NCI-H146 treated with DMSO at 0.1 percent for 48 hours (cell line): Measurements from ENCODE around the gene CCM2L.

Experiments used
- DNase-seq: peaks from one replicate; lab custom pipeline; 2025; ENCODE audit not compliant: unreplicated experiment; lab: John Stamatoyannopoulos, UW

CCM2L gene

GRCh38 chr20:31992086-31992485 is 18.2 kb upstream of the CCM2L start:
- DNase-seq, result no peak

- no peak for DNase-seq
Measured at GRCh38 chr20:31996996-31997395, 13.2 kb upstream of the CCM2L start.

GRCh38 chr20:31998246-31998645 is 12.0 kb upstream of the CCM2L start:
- no peak for DNase-seq

GRCh38 chr20:32003325-32003724 is 6.9 kb upstream of the CCM2L start:
- DNase-seq, result no peak

- no peak for DNase-seq
Measured at GRCh38 chr20:32004963-32005362, 5.3 kb upstream of the CCM2L start.

- no peak for DNase-seq
Measured at GRCh38 chr20:32006053-32006452, 4.2 kb upstream of the CCM2L start.

GRCh38 chr20:32006841-32007786 is 3.1 kb upstream of the CCM2L start:
- DNase-seq, result peak; percentile 99

GRCh38 chr20:32007787-32008616 is 2.2 kb upstream of the CCM2L start:
- DNase-seq, result peak; percentile 61

- no peak for DNase-seq
Measured at GRCh38 chr20:32009564-32009963, 674 bp upstream of the CCM2L start.

- no peak for DNase-seq
Measured at GRCh38 chr20:32010666-32011065, 428 bp downstream of the CCM2L start.

GRCh38 chr20:32012159-32012688 is 2.0 kb downstream of the CCM2L start:
- DNase-seq, result no peak

GRCh38 chr20:32013326-32013725 is 3.1 kb downstream of the CCM2L start:
- DNase-seq, result no peak

GRCh38 chr20:32017711-32018251 is 7.5 kb downstream of the CCM2L start:
- DNase-seq, result peak; percentile 99

GRCh38 chr20:32018269-32019155 is 8.3 kb downstream of the CCM2L start:
- DNase-seq, result peak; percentile 99

- peak; percentile 70 for DNase-seq
Measured at GRCh38 chr20:32019156-32019510, 8.9 kb downstream of the CCM2L start.

GRCh38 chr20:32019563-32020463 is 9.6 kb downstream of the CCM2L start:
- no peak for DNase-seq

- no peak for DNase-seq
Measured at GRCh38 chr20:32021091-32021490, 10.9 kb downstream of the CCM2L start.

- no peak for DNase-seq
Measured at GRCh38 chr20:32024683-32025295, 14.6 kb downstream of the CCM2L start.

GRCh38 chr20:32027643-32028042 is 17.4 kb downstream of the CCM2L start:
- DNase-seq, result no peak
